ENCODE data around the gene GCAT. TPM values are rescaled to one million over a fixed set of nuclear protein-coding genes. Genes with fewer than 3 reads are reported as not detected.

Gene GCAT
- total RNA-seq, 3 donors from 2014 or later, result 6.5 to 12.3 (median 8.6) TPM

DNA sequence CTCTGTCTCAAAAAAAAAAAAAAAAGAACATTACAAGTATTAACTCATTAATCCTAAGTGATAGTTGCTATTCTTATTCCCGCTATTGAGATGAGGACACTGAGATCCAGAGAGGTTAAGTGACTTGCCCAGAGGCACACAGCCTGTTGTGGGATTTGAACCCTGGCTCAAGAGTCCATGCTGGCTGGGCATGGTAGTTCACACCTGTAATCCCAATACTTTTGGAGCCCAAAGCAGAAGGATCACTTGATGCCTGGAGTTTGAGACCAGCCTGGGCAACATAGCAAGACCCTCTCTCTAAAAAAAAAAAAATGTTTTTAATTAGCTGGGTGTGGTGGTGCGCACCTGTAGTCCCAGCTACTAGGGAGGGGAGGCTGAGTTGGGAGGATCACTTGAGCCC lies 4.1 kb downstream of the GCAT start:
- H3K4me3 Mint-ChIP-seq, result no peak overlapping the region
- H3K27me3 Mint-ChIP-seq (ENCODE audit: low read depth), result peaks cover 25% of the 10 kb centered on the region
- H3K4me1 Mint-ChIP-seq (ENCODE audit: low read depth), result peaks cover 12% of the 10 kb centered on the region
- H3K9me3 Mint-ChIP-seq, result no peaks in the 10 kb centered on the region
- no peaks in the 10 kb centered on the region for H3K36me3 Mint-ChIP-seq (ENCODE audit: insufficient read depth)
- DNase-seq (no peak), ATAC-seq (no peak)

DNA sequence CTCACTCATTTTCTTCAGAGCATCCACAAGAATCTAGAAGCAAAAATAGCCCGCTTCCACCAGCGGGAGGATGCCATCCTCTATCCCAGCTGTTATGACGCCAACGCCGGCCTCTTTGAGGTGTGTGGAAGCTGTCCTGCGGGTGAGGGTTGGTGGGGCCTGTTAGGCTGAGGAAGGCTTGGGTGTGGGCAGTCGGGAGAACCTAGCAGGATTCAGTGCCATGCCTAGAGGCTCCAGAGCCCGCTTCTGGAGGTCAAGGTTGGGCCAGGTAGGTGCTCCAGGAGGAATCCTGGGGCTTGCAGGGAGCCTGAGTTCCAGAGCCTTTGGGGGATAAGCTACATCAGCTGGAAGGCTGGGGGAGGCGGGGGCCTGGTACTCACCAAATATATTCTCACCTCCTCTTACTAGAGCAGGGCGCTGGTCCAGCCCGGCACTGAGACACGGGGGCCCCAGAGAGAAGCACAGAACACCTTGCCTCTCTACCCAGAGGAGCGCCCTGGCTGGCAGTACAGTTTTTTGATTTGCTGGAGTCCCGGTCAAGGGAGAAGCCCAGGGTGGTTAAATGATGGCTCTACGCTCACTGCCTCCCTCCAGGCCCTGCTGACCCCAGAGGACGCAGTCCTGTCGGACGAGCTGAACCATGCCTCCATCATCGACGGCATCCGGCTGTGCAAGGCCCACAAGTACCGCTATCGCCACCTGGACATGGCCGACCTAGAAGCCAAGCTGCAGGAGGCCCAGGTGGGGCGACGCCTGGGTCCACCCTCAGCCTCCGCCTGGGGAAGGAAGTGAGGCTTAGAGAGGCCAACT lies 5.3 kb downstream of the GCAT start:
- DNase-seq, result no peak
- Mint-ChIP-seq H3K27me3 (ENCODE audit: low read depth) (peaks cover 22% of the 10 kb centered on the region), H3K36me3 (ENCODE audit: insufficient read depth) (peaks cover 3% of the 10 kb centered on the region), H3K4me3 (no peak overlapping the region), H3K4me1 (ENCODE audit: low read depth) (peaks cover 11% of the 10 kb centered on the region), H3K9me3 (no peaks in the 10 kb centered on the region)
- ATAC-seq, result no peak

DNA sequence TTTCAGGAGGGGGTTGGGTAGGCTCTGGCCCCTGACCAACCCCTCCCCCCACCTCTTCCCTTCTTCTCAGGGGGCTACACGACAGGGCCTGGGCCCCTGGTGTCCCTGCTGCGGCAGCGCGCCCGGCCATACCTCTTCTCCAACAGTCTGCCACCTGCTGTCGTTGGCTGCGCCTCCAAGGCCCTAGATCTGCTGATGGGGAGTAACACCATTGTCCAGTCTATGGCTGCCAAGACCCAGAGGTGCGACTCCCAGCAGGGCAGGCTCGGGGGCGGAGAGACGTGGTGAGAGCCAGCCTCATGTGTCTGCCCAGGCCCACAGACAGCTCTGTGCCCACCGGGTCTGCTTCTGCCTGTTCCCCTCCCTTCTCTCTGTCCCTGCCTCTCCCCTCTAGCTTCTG lies 7.9 kb downstream of the GCAT start:
- H3K27me3 Mint-ChIP-seq (ENCODE audit: low read depth), result peaks cover 16% of the 10 kb centered on the region
- no peaks in the 10 kb centered on the region for H3K9me3 Mint-ChIP-seq
- H3K4me1 Mint-ChIP-seq (ENCODE audit: low read depth), result peaks cover 12% of the 10 kb centered on the region
- DNase-seq (no peak), ATAC-seq (no peak)
- peaks cover 3% of the 10 kb centered on the region for H3K36me3 Mint-ChIP-seq (ENCODE audit: insufficient read depth)
- no peak overlapping the region for H3K4me3 Mint-ChIP-seq

DNA sequence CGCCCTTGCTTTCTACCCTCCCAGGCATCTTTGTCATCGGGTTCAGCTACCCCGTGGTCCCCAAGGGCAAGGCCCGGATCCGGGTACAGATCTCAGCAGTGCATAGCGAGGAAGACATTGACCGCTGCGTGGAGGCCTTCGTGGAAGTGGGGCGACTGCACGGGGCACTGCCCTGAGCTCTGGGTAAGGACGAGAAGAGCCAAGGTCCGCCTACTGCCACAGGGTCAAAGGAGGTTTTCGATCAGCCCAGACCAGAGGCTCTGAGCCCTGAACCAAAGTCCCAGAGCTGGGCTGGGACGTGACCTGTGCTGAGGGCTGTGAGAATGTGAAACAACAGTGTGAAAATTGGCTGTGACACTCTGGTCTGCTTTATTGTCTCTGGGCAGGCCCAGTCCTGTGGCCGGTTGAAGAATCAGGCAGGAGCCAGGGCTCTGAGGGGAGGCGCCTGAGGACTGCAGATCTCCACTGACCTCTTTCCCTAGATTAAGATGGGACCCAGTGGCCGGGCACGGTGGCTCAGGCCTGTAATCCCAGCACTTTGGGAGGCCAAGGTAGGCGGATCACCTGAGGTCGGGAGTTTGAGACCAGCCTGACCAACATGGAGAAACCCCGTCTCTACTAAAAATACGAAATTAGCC lies 8.9 kb downstream of the GCAT start:
- no peak overlapping the region for H3K4me3 Mint-ChIP-seq
- H3K9me3 Mint-ChIP-seq, result no peaks in the 10 kb centered on the region
- H3K36me3 Mint-ChIP-seq (ENCODE audit: insufficient read depth), result peaks cover 3% of the 10 kb centered on the region

DNA sequence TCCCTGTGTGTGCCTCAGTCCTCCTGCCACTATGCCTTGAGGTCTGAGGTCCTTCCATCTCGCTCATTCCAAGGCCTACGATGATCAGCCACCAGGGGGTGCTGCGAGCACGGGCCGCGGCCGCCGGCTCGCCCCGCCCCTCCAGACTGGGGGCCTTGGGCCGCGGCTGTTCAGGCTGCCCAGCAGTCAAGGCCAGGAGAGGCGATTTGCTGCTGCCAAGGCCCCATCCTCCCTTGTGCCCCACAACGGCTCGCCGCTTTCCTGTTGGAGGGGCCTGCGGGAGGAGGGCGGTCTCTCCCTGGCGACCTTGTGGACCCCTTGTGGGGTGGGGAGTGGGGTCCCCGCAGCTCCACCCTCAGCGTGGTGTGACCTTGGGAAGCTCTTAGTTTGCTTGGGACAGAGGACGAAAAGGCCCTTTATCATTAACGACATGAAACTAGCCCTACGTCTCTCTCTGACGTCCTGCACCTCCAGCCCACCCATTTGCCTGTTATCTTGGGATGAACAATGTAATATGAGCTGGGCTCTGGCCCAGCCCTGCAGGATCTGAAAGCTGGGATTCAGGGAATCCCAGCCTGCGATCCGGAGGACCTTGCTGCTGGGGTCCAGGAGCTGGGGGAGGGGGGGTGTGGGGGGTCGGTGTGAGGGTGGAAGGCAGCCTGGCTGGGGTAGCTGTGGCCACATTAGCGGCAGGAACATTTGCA lies 10.1 kb downstream of the GCAT start:
- Mint-ChIP-seq H3K4me3 (peak overlapping the region; percentile 29), H3K36me3 (ENCODE audit: insufficient read depth) (peaks cover 3% of the 10 kb centered on the region), H3K4me1 (ENCODE audit: low read depth) (peaks cover 12% of the 10 kb centered on the region), H3K27me3 (ENCODE audit: low read depth) (peaks cover 17% of the 10 kb centered on the region), H3K9me3 (no peaks in the 10 kb centered on the region)
- DNase-seq (peak; percentile 83), ATAC-seq (peak; percentile 86 to 88)

More for the DNA sequence above, 8.9 kb downstream of the GCAT start:
- ATAC-seq (no peak), DNase-seq (no peak)
- Mint-ChIP-seq H3K4me1 (ENCODE audit: low read depth) (peaks cover 12% of the 10 kb centered on the region), H3K27me3 (ENCODE audit: low read depth) (peaks cover 17% of the 10 kb centered on the region)

DNA sequence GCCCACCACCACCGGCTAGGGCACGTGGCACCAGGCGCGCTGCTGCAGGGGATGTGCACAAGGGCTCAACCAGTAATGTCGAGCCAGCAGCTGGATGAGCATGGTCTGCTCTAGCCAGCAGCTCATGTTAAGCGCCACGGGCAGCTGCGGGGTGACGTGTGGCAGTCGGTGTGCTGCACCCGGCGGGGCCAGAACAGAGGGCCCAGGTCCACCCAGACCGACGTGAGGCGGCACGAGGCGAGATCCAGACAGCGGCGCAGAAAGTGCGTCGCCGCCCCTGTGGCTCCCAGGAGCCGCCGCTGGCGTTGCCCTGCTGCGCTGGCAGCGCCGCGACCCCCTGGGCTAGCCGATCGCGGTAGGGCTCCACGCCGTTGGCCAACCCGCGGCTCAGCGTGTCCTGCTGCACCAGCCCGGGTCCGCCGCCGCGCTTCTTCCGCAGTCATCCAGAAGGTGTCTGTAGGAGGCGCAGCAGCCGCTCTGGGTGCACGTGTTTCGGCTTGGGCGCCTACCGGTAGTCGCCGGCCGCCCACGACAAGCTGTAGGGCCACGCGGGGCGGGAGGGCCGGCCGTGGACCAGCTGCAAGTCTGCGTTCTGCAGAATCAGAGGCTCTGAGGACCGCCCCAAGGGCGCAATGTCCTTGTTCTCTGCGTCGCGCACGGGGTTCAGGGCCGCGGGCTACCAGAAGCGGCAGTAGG lies 10.8 kb downstream of the GCAT start:
- peaks cover 12% of the 10 kb centered on the region for H3K4me1 Mint-ChIP-seq (ENCODE audit: low read depth)
- H3K27me3 Mint-ChIP-seq (ENCODE audit: low read depth), result peaks cover 22% of the 10 kb centered on the region
- no peaks in the 10 kb centered on the region for H3K9me3 Mint-ChIP-seq
- peaks cover 3% of the 10 kb centered on the region for H3K36me3 Mint-ChIP-seq (ENCODE audit: insufficient read depth)
- H3K4me3 Mint-ChIP-seq, result peak overlapping the region; percentile 57
- DNase-seq (peak; percentile 56), ATAC-seq (peak; percentile 77 to 79)

DNA sequence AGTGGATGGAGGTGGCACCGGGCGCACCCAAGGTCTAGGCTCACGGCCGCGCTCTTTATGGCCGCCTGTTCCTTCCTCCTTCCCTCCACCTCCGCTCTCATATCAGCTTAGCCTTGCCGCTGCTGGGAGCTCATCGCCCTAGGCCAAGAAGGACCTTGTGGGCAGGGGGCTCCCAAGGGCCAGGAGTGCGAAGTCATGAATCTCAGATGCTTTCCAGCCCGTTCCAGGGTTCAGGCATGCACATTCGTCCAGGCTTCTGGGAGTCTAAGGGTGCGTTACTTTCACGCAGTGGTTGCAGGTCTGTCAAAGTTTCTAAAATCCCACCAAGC lies 11.3 kb downstream of the GCAT start:
- Mint-ChIP-seq H3K9me3 (no peaks in the 10 kb centered on the region), H3K4me1 (ENCODE audit: low read depth) (peaks cover 12% of the 10 kb centered on the region), H3K4me3 (peak overlapping the region; percentile 57), H3K27me3 (ENCODE audit: low read depth) (peaks cover 27% of the 10 kb centered on the region), H3K36me3 (ENCODE audit: insufficient read depth) (peaks cover 3% of the 10 kb centered on the region)
- no peak for ATAC-seq
- no peak for DNase-seq

DNA sequence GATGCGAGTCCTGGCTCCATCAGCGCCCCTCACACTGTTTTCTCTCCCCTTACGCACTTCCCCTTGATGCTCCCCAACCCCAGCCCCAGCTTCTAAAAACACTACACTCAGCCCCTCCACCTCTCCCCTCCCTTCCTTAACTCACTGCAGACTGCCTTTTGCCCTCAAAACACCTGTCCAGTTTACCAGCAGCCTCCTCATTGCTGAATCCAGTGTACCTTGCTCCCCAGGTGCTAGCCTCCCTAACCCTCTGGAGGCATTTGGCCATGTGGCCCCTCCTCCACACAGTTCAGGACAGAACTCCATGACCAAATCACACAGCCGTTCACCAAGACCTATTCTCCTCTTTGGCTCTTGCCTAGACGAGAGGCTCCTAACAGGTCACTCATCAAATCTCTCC lies 12.6 kb downstream of the GCAT start:
- ATAC-seq (no peak), DNase-seq (no peak)
- Mint-ChIP-seq H3K27me3 (ENCODE audit: low read depth) (peaks cover 30% of the 10 kb centered on the region), H3K4me1 (ENCODE audit: low read depth) (peaks cover 15% of the 10 kb centered on the region), H3K4me3 (no peak overlapping the region), H3K36me3 (ENCODE audit: insufficient read depth) (peaks cover 3% of the 10 kb centered on the region), H3K9me3 (no peaks in the 10 kb centered on the region)

DNA sequence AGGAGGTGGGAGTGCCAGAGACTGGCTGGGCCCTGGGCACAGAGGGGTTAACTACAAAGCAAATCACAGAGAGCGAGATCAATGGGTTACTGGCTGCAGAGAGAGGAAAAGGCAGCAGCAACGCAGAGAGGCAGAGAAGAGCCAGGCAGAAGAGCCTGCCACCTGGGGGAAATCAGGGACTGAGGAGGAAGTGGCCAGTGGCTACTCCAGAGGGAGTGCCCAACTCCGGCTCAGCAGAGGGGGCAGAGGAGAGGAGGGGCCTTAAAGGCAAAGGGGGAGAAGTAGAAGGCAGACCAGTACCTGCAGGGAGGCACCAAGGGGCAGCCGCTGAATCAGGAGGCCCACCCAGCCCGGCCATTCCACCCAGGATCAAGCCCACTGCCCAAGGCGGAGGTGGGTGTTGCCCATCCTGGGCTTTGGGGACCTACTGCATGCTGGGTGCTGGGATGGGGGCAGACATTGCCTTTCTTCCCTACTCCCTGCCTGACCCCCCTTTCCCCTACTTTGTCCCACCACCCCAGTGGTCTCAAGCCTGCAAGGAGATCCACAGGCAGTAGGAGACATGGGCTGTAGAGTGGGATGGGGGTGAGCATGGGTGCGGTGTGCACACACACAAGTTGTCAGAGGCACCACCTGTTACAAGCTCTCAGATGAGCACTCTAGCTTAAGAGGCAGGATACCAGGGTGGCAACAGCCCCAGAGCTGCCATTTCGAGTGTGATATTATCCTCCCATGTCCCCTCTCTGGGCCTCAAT lies 14.5 kb downstream of the GCAT start:
- H3K36me3 Mint-ChIP-seq (ENCODE audit: insufficient read depth), result peaks cover 3% of the 10 kb centered on the region
- H3K27me3 Mint-ChIP-seq (ENCODE audit: low read depth), result peaks cover 32% of the 10 kb centered on the region
- DNase-seq, result no peak
- peaks cover 15% of the 10 kb centered on the region for H3K4me1 Mint-ChIP-seq (ENCODE audit: low read depth)
- H3K4me3 Mint-ChIP-seq, result no peak overlapping the region
- no peak for ATAC-seq
- no peaks in the 10 kb centered on the region for H3K9me3 Mint-ChIP-seq

DNA sequence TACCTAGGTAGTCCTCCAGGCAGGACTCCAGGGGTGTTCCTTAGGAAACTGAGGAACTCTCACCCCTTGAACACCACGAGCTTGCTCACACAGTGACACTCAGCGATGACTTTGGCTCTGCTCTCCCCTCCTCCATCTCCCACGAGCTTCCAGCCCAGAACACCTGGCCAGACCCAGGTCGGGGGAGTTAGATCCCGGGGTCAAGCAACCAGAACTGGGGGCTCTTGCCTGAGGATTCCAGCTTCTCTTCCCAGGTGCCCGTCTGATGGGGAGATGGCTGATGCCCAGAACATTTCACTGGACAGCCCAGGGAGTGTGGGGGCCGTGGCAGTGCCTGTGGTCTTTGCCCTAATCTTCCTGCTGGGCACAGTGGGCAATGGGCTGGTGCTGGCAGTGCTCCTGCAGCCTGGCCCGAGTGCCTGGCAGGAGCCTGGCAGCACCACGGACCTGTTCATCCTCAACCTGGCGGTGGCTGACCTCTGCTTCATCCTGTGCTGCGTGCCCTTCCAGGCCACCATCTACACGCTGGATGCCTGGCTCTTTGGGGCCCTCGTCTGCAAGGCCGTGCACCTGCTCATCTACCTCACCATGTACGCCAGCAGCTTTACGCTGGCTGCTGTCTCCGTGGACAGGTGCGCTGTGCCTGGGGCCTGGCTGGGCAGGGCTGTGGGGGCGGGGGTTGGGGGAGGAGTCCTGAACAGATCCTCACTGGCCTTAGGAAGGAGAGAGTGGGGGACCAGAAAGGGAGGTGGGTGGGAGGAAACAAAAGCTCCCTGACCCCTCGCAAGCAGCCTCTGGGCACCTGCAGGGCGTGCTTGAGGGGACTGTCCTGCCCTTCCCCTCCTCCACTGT lies 15.6 kb downstream of the GCAT start, which contains the start of gene GALR3:
Gene GALR3, plus strand, starts transcription at position 249 of the 852 bp plus-strand sequence. Its CDS starts 25 bp downstream, at position 274.
- ATAC-seq (no peak), DNase-seq (no peak)
- Mint-ChIP-seq H3K36me3 (ENCODE audit: insufficient read depth) (no peaks in the 10 kb centered on the region), H3K4me1 (ENCODE audit: low read depth) (peaks cover 7% of the 10 kb centered on the region), H3K4me3 (peak within 1 kb of the TSS; percentile 29), H3K27me3 (ENCODE audit: low read depth) (peaks cover 29% of the 10 kb centered on the region), H3K9me3 (no peaks in the 10 kb centered on the region)

DNA sequence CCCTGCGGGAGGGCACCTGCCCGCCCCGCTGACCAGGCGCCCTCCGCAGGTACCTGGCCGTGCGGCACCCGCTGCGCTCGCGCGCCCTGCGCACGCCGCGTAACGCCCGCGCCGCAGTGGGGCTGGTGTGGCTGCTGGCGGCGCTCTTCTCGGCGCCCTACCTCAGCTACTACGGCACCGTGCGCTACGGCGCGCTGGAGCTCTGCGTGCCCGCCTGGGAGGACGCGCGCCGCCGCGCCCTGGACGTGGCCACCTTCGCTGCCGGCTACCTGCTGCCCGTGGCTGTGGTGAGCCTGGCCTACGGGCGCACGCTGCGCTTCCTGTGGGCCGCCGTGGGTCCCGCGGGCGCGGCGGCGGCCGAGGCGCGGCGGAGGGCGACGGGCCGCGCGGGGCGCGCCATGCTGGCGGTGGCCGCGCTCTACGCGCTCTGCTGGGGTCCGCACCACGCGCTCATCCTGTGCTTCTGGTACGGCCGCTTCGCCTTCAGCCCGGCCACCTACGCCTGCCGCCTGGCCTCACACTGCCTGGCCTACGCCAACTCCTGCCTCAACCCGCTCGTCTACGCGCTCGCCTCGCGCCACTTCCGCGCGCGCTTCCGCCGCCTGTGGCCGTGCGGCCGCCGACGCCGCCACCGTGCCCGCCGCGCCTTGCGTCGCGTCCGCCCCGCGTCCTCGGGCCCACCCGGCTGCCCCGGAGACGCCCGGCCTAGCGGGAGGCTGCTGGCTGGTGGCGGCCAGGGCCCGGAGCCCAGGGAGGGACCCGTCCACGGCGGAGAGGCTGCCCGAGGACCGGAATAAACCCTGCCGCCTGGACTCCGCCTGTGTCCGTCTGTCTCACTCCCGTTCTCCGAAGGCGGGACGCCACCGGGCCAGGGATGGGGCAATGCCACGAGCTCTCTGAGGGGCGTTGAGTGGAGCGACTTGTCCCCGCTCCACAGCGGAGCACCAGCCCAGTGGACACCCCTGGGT lies 17.2 kb downstream of the GCAT start:
- peaks cover 2% of the 10 kb centered on the region for H3K4me1 Mint-ChIP-seq (ENCODE audit: low read depth)
- H3K9me3 Mint-ChIP-seq, result no peaks in the 10 kb centered on the region
- peak; percentile 68 to 70 for ATAC-seq
- no peak for DNase-seq
- H3K36me3 Mint-ChIP-seq (ENCODE audit: insufficient read depth), result no peaks in the 10 kb centered on the region
- peaks cover 28% of the 10 kb centered on the region for H3K27me3 Mint-ChIP-seq (ENCODE audit: low read depth)
- H3K4me3 Mint-ChIP-seq, result peak overlapping the region; percentile 60

DNA sequence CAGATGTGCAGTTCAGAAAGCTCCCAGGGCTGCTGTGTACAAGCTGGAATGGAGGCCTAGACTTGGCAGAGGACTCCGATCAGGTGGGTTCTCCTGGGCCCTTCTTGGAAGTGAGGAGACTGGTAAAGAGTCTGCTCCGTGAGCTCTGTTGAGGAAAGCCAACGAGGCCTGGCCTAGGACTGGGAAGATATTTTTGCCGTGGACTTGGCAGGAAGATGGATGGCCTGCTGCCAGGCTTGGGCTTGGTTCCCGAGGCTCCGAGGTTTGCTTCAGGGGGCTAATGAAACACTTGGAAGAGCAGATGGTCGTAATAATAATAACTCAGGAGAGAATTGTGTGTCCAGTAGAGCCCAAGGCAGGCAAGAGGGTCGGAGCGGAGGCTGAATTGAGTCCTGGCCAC lies 19.3 kb downstream of the GCAT start:
- H3K36me3 Mint-ChIP-seq (ENCODE audit: insufficient read depth), result peaks cover 4% of the 10 kb centered on the region
- ATAC-seq (no peak), DNase-seq (no peak)
- H3K27me3 Mint-ChIP-seq (ENCODE audit: low read depth), result peaks cover 17% of the 10 kb centered on the region
- H3K4me3 Mint-ChIP-seq, result no peak overlapping the region
- H3K4me1 Mint-ChIP-seq (ENCODE audit: low read depth), result peaks cover 2% of the 10 kb centered on the region
- H3K9me3 Mint-ChIP-seq, result no peaks in the 10 kb centered on the region

Measured in activated T-cell treated with anti-CD3 and anti-CD28 coated beads, Interleukin-2, amount 50 U/mL, for 4 hours (primary cell).